Measurements from ENCODE around the gene TMEM128.
"Not testable (repeated sequence)": the region's sequence is repeated elsewhere in the genome, so short reads cannot be mapped to it uniquely, and the experiment has no call there.

The TMEM128 gene

DNA sequence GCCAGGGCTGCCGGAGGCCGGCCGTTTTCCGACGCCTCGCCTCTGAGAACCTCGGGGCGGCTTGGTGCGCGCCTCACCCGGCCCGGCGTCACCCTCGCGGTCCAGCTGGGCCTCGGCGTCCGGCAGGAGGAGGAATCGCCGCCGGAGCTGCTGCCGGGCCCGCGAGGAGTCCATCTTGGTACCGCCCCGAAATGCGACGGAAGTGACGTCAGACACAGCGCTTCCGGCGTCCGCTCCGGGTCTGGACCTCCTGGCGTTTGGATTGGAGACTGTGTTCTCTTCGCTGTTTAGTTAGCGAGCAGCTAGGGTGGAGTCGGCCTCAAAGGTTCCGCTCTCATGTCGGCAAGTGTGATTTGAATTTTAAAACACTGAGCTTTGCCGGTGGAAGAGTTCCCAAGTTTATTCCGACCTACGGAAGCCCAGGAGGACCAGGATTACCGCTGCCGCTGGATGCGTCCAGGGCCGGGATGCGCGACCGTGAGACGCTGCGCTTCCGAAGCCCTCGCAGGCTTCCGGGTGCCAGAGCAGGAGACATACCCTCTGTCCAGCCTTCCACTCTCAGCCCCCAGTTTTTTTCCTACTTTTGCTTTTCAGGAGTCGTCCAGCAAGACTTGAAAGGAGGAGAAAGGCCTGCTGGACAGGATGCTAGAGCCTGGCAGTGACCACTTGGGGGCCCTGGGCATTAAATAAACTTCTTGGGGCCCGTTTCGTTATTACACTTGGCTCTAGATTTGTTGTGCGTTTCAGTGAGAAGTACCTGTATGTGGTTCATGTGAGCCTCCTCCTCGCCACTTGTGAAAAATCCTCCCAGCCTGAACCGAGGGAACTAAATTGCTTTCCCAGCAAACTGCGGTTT, at the start of gene TMEM128:
Gene TMEM128 (minus strand): TSS at position 195 of the 856 bp plus-strand sequence. CDS start 21 bp downstream, at position 174.
- DNase-seq (ENCODE audit: low spot score), result peak; percentile 92

GRCh38 chr4:4296283-4296846, 48.3 kb upstream of the TMEM128 start:
- DNase-seq (ENCODE audit: low spot score), result no peak

GRCh38 chr4:4293279-4293678, 45.3 kb upstream of the TMEM128 start:
- no peak for DNase-seq (ENCODE audit: low spot score)

DNA sequence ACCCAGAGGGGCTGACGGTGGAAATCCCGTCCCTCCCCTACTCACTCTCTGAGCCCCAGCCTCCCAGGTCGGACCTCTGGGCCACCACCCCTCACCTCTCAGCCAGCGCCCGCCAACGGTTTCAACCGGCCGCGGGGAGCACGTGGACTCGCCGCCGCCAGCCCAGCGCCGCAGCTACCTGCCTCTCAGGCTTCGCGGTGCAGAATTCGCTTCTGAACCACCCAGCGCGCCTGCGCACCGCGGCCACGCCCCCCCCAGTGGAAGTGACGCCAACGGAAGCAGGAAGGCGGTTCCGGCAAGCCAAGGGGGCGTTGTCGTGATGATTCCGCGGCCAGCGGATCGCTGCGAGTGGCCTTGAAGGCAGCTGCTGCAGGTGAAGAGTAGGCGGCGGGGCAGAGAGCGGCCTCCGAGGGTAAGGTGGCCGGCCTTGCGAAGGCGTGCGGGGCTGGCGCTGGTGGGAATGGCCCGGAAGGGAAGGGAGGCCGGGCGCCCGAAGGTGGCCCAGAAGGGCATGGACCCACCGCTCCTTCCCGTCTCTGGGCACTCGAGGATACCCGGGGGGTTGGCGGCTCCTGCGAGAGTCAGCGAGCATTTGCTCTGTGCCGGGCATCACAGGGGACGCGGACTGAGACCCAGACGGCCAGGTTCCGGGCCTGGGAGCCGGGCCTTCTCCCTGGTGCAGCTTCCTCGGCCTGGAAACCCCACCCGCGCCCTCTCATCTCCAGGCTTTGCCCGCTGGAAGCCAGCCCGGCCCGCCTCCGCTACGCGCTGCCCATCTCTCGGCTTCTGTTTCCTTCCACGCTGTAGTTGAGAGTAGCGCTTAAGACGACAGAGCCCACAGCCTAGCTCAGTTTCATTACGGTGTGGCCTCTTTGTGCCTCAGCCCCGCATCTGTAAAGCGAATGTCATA, 42.2 kb upstream of the TMEM128 start, which contains the start of the genes LYAR and ZBTB49:
Gene LYAR (minus strand): TSS at position 214 of the 910 bp plus-strand sequence. CDS start 6,412 bp downstream, outside the sequence.
Gene ZBTB49 (plus strand): TSS at position 311 of the 910 bp plus-strand sequence. CDS start 9,695 bp downstream, outside the sequence.
- DNase-seq (ENCODE audit: low spot score), result peak; percentile 80

DNA sequence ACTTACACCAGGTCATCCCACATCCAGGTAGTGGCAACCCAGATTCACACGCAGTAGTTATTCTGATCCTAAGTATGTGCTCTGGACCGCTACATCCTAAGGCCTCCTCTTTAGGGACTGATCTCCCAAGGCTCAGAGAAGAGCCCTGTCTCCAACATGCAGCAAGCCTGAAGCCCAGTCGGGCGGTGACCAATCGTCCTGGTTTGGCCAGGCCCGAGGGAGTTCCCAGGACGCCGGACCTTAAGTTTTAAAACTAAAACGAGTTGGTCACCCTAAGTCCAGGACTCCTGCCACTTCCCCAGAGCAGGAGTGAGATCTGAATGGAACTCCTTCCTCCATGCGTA, 41.5 kb upstream of the TMEM128 start:
- peak; percentile 11 for DNase-seq (ENCODE audit: low spot score)

DNA sequence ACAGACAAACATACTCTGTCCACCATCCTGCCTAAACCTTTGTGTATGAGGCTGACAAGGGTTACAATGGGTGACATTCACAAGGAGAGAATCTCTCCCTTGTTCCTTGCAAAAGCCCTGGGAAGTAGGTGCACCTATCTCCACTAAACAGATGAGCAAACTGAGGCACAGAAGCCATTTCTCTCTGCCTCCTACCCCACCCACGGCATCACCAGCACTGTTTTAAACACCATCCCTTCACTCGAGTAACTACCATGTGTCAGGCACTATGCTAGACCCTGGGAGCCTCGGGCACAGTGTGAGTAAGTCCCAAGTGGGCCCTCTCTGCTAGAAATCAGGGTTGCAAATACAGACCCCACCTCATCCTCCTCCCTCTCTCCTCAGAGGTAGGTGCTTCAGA, 41.0 kb upstream of the TMEM128 start:
- no peak for DNase-seq (ENCODE audit: low spot score)

- no peak for DNase-seq (ENCODE audit: low spot score)
Observed at GRCh38 chr4:4288098-4288497, 40.1 kb upstream of the TMEM128 start.

GRCh38 chr4:4284827-4285618, 37.0 kb upstream of the TMEM128 start:
- DNase-seq (ENCODE audit: low spot score), result peak; percentile 30

DNA sequence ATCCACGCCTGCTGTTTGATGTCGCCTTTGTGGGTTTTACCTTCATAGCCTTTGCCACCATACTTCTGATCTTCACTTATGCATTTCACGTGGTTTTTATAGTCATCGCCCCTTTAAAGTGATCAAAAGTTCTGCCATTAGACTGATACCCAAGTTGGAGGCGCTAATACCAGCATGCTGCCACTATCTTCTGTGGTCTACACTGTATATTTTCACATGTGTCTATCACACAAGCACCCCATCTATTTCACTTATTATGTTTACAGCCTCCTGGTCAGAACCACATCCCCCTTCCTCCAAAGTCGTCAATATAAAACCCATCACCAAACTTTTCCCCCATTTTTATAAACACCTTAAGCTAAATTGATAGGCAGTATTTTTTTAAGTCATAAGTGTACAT, 33.8 kb upstream of the TMEM128 start:
- no peak for DNase-seq (ENCODE audit: low spot score)

DNA sequence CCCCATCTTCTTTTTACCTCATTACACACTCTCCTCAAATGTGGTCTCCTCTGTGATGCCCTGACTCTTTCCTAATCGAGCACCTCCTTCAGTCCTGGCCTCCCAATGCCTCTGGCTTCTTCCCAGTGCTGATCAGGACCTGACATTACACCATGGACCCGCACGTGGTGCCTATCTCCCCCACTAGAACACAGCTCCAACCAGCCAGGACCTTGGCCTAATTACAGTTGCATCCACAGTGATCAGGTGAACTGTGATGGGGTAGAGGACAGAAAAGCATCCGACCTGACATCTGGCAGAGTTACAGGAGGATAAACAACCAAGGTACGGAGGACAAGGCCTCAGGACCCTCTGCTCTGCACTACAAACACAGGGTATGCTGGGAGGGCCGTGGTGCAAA, 29.5 kb upstream of the TMEM128 start:
- no peak for DNase-seq (ENCODE audit: low spot score)

DNA sequence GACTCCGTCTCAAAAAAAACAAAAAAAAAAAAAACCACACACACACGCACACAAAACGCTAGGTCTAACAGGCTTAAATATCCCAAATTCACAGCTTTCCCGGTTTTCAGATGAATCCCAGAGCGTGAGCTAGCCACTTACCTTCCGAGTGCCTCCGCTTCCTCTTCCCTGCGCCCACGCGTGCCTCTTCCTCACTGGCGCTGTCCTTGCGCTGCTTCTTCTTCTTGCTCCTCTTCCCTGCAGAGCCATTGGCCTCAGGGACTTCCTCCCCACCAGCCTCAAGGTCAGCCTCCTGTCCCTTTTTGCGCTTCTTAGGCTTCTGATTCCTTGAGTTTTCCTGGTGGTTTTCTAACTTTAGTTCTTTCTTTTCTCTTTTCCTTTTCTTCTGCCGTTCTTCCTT, 26.2 kb upstream of the TMEM128 start:
- no peak for DNase-seq (ENCODE audit: low spot score)

DNA sequence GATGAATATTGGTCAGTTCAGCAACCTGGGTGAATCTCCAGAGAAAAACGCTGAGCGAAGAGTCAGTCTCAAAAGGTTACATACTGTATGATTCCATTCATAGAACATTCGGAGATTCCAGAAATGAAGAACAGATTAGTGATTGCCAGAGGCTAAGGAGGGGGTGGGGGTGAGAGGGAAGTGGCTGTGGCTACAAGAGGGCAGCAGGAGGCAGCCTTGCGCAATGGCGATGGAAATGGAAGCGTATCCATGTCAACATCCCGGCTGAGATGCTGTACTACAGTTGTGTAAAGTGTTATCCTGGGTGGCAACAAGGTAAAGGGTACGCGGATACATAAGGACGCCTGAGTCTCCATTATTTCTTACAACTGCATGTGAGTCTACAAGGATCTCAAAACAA, 23.9 kb upstream of the TMEM128 start:
- DNase-seq (ENCODE audit: low spot score), result no peak

GRCh38 chr4:4270529-4270928, 22.5 kb upstream of the TMEM128 start:
- no peak for DNase-seq (ENCODE audit: low spot score)

- DNase-seq (ENCODE audit: low spot score), result no peak
Observed at GRCh38 chr4:4269856-4270255, 21.8 kb upstream of the TMEM128 start.

- DNase-seq (ENCODE audit: low spot score), result no peak
Observed at GRCh38 chr4:4269331-4269731, 21.3 kb upstream of the TMEM128 start.

DNA sequence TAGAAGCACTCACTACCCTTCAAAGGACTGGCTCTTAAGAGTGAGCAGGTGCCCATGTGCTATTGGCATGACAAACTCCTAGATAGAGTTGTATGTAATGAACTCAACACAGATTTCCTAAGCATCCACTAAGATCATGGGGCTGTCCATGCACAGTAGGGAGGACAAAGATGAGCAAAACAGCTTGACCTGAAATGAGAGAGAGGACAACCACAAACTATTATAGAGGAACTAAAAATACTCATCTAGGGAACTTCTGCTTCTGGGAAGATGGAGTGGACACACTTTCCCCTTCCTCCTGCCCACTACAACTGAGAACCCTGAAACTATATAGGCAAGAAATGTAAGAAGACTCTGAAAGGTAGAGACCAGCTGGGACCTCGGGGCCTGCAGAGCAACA, 20.8 kb upstream of the TMEM128 start:
- DNase-seq (ENCODE audit: low spot score), result no peak

DNA sequence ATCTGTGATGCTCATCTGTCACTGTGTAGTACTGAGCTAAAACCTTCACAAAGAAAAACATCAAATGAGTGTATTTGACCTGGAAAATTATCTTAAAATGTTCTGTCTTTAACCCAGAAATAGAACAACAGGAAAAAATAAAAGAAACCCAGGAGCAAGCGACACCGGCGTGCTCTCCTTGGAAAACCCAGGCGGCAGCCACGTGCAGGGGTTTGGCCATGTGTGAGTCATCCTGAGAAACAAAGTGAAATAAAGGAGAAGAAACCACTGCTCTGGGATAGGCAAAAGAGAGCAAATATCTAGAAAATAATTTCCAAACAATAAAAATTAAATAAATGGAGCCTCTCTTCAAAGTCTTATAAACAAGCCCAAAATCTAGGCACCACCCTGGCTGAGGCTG, 20.0 kb upstream of the TMEM128 start:
- no peak for DNase-seq (ENCODE audit: low spot score)

DNA sequence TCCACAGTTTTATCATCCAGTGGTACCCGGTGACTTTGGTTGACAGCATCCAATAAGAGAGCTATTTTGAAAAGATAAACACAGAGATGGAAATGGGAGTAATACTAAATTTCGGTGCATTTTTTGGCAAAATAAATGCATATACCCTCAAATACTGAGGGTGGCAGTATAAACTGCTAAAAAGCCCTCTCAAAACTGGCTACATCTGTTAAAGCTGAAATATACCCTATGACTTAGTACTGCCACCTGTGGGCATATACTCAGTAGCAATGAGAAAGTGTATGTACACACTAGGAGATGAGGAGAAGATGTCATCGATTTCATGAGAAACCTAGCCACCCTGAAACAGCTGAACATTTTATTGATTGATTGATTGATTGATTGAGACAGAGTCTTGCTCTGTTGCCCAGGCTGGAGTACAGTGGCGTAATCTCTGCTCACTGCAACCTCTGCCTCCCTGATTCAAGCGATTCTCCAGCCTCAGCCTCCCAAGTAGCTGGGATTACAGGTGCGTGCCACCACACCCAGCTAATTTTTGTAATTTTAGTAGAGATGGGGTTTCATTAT, 12.2 kb upstream of the TMEM128 start:
- DNase-seq (ENCODE audit: low spot score), result peak; percentile 74

DNA sequence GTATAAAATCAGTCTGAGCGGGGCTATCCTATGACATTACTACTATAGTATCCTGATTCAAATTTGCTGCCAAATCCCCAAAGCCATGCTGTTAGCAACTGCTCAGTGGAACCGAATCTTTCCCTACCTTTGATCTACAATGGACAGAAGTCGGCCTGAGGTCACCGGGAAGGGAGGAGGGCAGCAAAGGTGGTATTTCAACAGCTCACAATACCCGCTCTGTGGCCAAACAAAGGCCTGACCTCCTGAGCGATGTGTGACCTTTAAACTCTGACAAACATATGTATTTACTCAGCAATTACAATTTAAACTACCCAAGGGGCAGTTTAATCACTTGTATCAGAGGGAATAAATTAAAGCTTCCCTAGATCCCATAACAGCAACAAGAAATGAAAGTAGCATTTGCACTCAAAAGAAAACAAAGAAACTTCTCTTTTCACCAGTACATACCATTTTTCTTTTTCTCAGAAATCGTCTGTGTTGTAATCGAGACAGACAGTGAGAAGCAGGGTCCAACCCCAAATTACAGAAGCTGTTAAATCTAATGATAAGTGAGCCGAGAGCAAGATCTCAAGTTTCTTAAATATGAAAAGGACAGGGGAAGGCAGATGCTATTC, 11.6 kb upstream of the TMEM128 start:
- peak; percentile 36 for DNase-seq (ENCODE audit: low spot score)

DNA sequence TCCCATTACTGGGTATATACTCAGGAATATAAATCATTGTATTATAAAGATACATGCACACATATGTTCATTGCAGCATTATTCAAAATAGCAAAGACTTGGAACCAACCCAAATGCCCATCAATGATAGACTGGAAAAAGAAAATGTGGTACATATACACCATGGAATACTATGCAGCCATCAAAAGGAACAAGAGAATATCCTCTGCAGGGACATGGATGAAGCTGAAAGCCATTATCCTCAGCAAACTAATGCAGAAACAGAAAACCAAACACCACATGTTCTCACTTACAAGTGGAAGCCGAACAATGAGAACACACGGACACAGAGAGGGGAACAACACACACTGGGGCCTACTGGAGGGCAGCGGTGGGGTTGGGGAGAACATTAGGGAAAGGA, 9.7 kb upstream of the TMEM128 start:
- DNase-seq (ENCODE audit: low spot score), result not testable (repeated sequence)

GRCh38 chr4:4256799-4257198, 8.8 kb upstream of the TMEM128 start:
- no peak for DNase-seq (ENCODE audit: low spot score)

Measured in SW480 (cell line).